ENCODE data around the gene GPHN. TPM values are rescaled to one million over a fixed set of nuclear protein-coding genes. Genes with fewer than 3 reads are reported as not detected.

The GPHN gene
- total RNA-seq, 1 experiment from 2014 or later = 18.1 TPM

GRCh38 chr14:66572826-66573225 lies 64.9 kb downstream of the GPHN start (continued):
- TF ChIP-seq E2F4 (CRISPR knock-in tag; IDR thresholded peaks at IDR 0.05; ENCODE audit: borderline replicate concordance, low read depth) (no peak), IRF2 (CRISPR knock-in tag; IDR thresholded peaks at IDR 0.05; ENCODE audit: borderline replicate concordance, low read depth) (no peak), ATF3 (CRISPR knock-in tag; conservative IDR thresholded peaks at IDR 0.05) (no peak), CTCF (IDR thresholded peaks at IDR 0.05) (no peak), ZNF671 (CRISPR knock-in tag; IDR thresholded peaks at IDR 0.05) (no peak)

GRCh38 chr14:66575014-66575413 lies 67.1 kb downstream of the GPHN start:
- TF ChIP-seq EMX1 (CRISPR knock-in tag; IDR thresholded peaks at IDR 0.05) (no peak), ZNF219 (CRISPR knock-in tag; IDR thresholded peaks at IDR 0.05; ENCODE audit: borderline replicate concordance) (no peak), FOXJ3 (CRISPR knock-in tag; IDR thresholded peaks at IDR 0.05; ENCODE audit: borderline replicate concordance) (no peak), MYBL2 (CRISPR knock-in tag; IDR thresholded peaks at IDR 0.05) (no peak), ETV6 (CRISPR knock-in tag; IDR thresholded peaks at IDR 0.05) (no peak), ZNF232 (CRISPR knock-in tag; IDR thresholded peaks at IDR 0.05) (no peak), ZNF396 (CRISPR knock-in tag; IDR thresholded peaks at IDR 0.05; ENCODE audit: borderline replicate concordance) (no peak), ERG (CRISPR knock-in tag; IDR thresholded peaks at IDR 0.05) (no peak), ZNF671 (CRISPR knock-in tag; IDR thresholded peaks at IDR 0.05) (no peak), CREM (CRISPR knock-in tag; IDR thresholded peaks at IDR 0.05) (no peak), CDX4 (CRISPR knock-in tag; IDR thresholded peaks at IDR 0.05; ENCODE audit: borderline replicate concordance) (no peak), NR3C1 (CRISPR knock-in tag; conservative IDR thresholded peaks at IDR 0.05; ENCODE audit: low read depth) (no peak), NFYB (CRISPR knock-in tag; conservative IDR thresholded peaks at IDR 0.05; ENCODE audit: low read depth) (no peak), CTCF (IDR thresholded peaks at IDR 0.05) (no peak), ZNF425 (CRISPR knock-in tag; conservative IDR thresholded peaks at IDR 0.05) (no peak), MXD4 (CRISPR knock-in tag; IDR thresholded peaks at IDR 0.05; ENCODE audit: borderline replicate concordance) (no peak), PREB (CRISPR knock-in tag; IDR thresholded peaks at IDR 0.05; ENCODE audit: borderline replicate concordance) (no peak)
- ChIA-PET CTCF (no interaction called here), POLR2A (no interaction called here)
- DNase-seq (ENCODE audit: low spot score) = no peak
- Mint-ChIP-seq H3K27me3 (ENCODE audit: low read depth) (peaks cover 4% of the 10 kb centered on the region; the same call in 1 of the 2 replicates), H3K36me3 (peaks cover 56% of the 10 kb centered on the region), H3K9me3 (peaks cover 77% of the 10 kb centered on the region), H3K4me3 (no peak overlapping the region), H3K27ac (no peak overlapping the region), H3K4me1 (no peaks in the 10 kb centered on the region)
- ATAC-seq = no peak
